Nucleus accumbens (tissue), 56 donors: ENCODE measurements around the gene SBK2.

Experiments
- DNase-seq, 56 donors: peaks; one replicate each; lab custom pipeline; 2025; lab: John Stamatoyannopoulos, UW

SBK2 gene

GRCh38 chr19:55559684-55560083 is 22.8 kb upstream of the SBK2 start:
- DNase-seq: no peak

GRCh38 chr19:55554741-55555152 is 17.8 kb upstream of the SBK2 start:
- no peak for DNase-seq

GRCh38 chr19:55554302-55554701 is 17.4 kb upstream of the SBK2 start:
- DNase-seq: no peak

GRCh38 chr19:55553217-55554182 is 16.6 kb upstream of the SBK2 start:
- no peak for DNase-seq

- no peak for DNase-seq
Observed at GRCh38 chr19:55552620-55553019, 15.7 kb upstream of the SBK2 start.

- DNase-seq: no peak
Observed at GRCh38 chr19:55552206-55552605, 15.3 kb upstream of the SBK2 start.

- DNase-seq: no peak
Observed at GRCh38 chr19:55550321-55550650, 13.4 kb upstream of the SBK2 start.

GRCh38 chr19:55549500-55550320 is 12.8 kb upstream of the SBK2 start:
- DNase-seq: no peak

- peak in 5 of 56 donors; percentile 4 to 18 (median 15) for DNase-seq
Observed at GRCh38 chr19:55546822-55547614, 10.1 kb upstream of the SBK2 start.

GRCh38 chr19:55546011-55546410 is 9.1 kb upstream of the SBK2 start:
- DNase-seq: no peak

- DNase-seq: no peak
Observed at GRCh38 chr19:55545443-55545842, 8.5 kb upstream of the SBK2 start, which contains the start of gene SBK3. TSS of gene SBK3 (minus strand) at chr19:55545543. CDS start at chr19:55545543, 0 bp downstream.

GRCh38 chr19:55544776-55545439 is 8.0 kb upstream of the SBK2 start:
- DNase-seq: no peak

GRCh38 chr19:55544014-55544413 is 7.1 kb upstream of the SBK2 start:
- no peak for DNase-seq

GRCh38 chr19:55543567-55543966 is 6.6 kb upstream of the SBK2 start:
- no peak for DNase-seq

GRCh38 chr19:55542292-55542855 is 5.4 kb upstream of the SBK2 start:
- DNase-seq: no peak

- no peak for DNase-seq
Observed at GRCh38 chr19:55541091-55541490, 4.2 kb upstream of the SBK2 start.

- DNase-seq: no peak
Observed at GRCh38 chr19:55540619-55541018, 3.7 kb upstream of the SBK2 start.

GRCh38 chr19:55539090-55539984 is 2.4 kb upstream of the SBK2 start:
- no peak for DNase-seq

- DNase-seq: no peak
Observed at GRCh38 chr19:55538132-55538531, 1.2 kb upstream of the SBK2 start.
